Fibroblast of the aortic adventitia (primary cell): ENCODE measurements around the gene KCNK2. TPM values are rescaled to one million over a fixed set of nuclear protein-coding genes. Genes with fewer than 3 reads are reported as not detected.

Experiments used
- DNase-seq: peaks from one replicate; pipeline ENCODE4 v3.0.0-alpha.2; 2010; ENCODE audit warnings: low read depth
- H3K4me3 ChIP-seq: 2 replicates; pipeline ENCODE4 v1.5.1; 2011; ENCODE audit warnings: low read depth, mild to moderate bottlenecking, control low read depth, low read length, moderate library complexity
- CTCF ChIP-seq: IDR thresholded peaks from 2 replicates; pipeline ENCODE4 v1.5.1; 2011; ENCODE audit warnings: mild to moderate bottlenecking, low read length, control low read depth, inconsistent platforms; ENCODE audit not compliant: insufficient read depth
- total RNA-seq: library from RNA; depleted of rRNA; stranded (reverse); fragments of >200 nt; gene quantifications from 2 replicates; pipeline ENCODE4 v1.2.3, GENCODE V29; 2012; ENCODE audit warnings: low replicate concordance

Gene KCNK2
- total RNA-seq, 1 donor: 64.3 TPM

GRCh38 chr1:215228193-215228592 is 145.7 kb downstream of the KCNK2 start:
- H3K4me3 ChIP-seq: no peak overlapping the region
- TF ChIP-seq CTCF: no peak
- no peak for DNase-seq

GRCh38 chr1:215241451-215241850 is 158.9 kb downstream of the KCNK2 start:
- no peak for TF ChIP-seq CTCF
- H3K4me3 ChIP-seq: no peak overlapping the region
- no peak for DNase-seq

- no peak for TF ChIP-seq CTCF
- no peak for DNase-seq
These were observed 161.0 kb downstream of the KCNK2 start for GRCh38 chr1:215243345-215244054.

GRCh38 chr1:215250913-215251312 is 168.4 kb downstream of the KCNK2 start:
- H3K4me3 ChIP-seq: no peak overlapping the region
- no peak for DNase-seq
- TF ChIP-seq CTCF: no peak

More at GRCh38 chr1:215243345-215244054, 161.0 kb downstream of the KCNK2 start:
- H3K4me3 ChIP-seq: no peak overlapping the region

- no peak for DNase-seq
- TF ChIP-seq CTCF: no peak
- H3K4me3 ChIP-seq: no peak overlapping the region
These were observed 168.9 kb downstream of the KCNK2 start for GRCh38 chr1:215251428-215251827.

- TF ChIP-seq CTCF: no peak
- no peak overlapping the region for H3K4me3 ChIP-seq
- DNase-seq: no peak
These were observed 169.6 kb downstream of the KCNK2 start for GRCh38 chr1:215252164-215252563.
